KOPT-K1 (cell line): ENCODE results near the gene SURF4.

Source experiments
- H3K27ac ChIP-seq: fragments of 200-600 bp; sonication (generic); 2 replicates; pipeline ENCODE4 v1.5.1; 2016; ENCODE audit warnings: antibody characterized with exemption, mild to moderate bottlenecking, low read depth, low read length; ENCODE audit not compliant: poor library complexity, severe bottlenecking
- H3K36me3 ChIP-seq: fragments of 200-600 bp; sonication (generic); 2 replicates; pipeline ENCODE4 v1.5.1; 2017; ENCODE audit warnings: antibody characterized with exemption, mild to moderate bottlenecking, low read length, moderate library complexity; ENCODE audit not compliant: insufficient read depth
- H3K9me3 ChIP-seq: fragments of 200-600 bp; sonication (generic); 2 replicates; pipeline ENCODE4 v1.5.1; 2017; ENCODE audit warnings: antibody characterized with exemption, low read length, mild to moderate bottlenecking; ENCODE audit not compliant: insufficient read depth, poor library complexity, severe bottlenecking

SURF4 gene

GRCh38 chr9:133355881-133356357, 19.9 kb downstream of the SURF4 start:
- Histone ChIP-seq H3K9me3 (no peaks in the 10 kb centered on the region), H3K27ac (peak overlapping the region; percentile 69), H3K36me3 (peaks cover 64% of the 10 kb centered on the region)

- Histone ChIP-seq H3K27ac (no peak overlapping the region), H3K36me3 (peaks cover 64% of the 10 kb centered on the region), H3K9me3 (no peaks in the 10 kb centered on the region)
Observed at GRCh38 chr9:133354766-133355165, 21.1 kb downstream of the SURF4 start.

DNA sequence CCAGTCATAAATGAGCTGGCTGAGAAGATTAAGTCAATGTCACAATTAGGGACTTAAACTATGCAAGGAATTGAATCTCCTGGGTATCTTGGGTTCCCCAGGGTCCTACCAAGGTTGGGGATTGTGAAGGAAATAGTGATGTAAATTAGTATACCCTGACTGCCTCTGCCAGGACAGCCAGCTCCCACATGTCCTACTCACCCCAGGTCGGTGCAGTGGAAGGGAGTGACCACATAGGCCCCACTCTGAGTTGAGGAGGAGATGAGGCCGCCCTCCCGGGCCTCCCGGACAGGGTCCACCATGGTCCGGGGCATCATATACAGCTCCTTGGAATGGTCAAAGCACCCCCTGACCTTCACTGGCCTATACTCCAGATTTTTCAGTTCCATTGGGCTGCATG, 22.3 kb downstream of the SURF4 start:
- no peak overlapping the region for H3K27ac ChIP-seq
- no peaks in the 10 kb centered on the region for H3K9me3 ChIP-seq
- peaks cover 64% of the 10 kb centered on the region for H3K36me3 ChIP-seq

- H3K27ac ChIP-seq = no peak overlapping the region
- H3K36me3 ChIP-seq = peaks cover 64% of the 10 kb centered on the region
- H3K9me3 ChIP-seq = no peaks in the 10 kb centered on the region
Observed at GRCh38 chr9:133352635-133353340, 23.1 kb downstream of the SURF4 start.

DNA sequence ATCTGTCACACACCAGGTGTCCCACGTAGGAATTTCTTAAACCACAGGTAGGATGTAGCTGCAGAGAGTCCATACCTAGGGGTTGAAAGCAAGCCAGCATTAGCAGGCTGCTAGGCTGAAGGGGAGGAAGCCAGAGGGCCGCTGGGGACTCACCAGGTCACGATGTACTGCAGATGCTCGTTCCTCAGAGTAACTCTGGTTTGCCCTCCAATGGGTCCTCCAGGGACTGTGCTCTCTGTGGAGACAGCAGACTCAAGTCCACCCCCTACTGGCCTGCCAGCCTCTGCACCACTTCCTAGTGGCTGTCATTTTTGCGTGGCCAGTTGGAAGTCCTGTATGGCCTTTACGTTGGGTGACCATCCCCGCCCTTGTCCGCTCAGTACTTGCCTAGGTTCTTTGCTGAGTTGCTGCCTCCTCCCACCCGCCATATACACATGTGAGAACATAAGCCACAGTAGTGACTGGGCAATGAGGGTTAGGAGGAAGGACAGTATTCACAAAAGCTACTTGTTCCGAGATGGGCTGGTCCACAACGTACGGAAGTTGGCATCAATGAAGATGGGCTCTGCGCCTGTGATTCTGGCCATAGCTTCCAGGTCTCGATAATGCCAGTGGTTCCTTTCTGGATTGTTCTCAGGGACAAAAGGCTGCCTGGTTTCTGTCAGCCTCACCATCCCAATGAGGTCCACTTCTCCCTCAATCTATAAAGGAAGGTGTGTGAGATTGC, 23.8 kb downstream of the SURF4 start:
- no peaks in the 10 kb centered on the region for H3K9me3 ChIP-seq
- no peak overlapping the region for H3K27ac ChIP-seq
- H3K36me3 ChIP-seq = peaks cover 64% of the 10 kb centered on the region

DNA sequence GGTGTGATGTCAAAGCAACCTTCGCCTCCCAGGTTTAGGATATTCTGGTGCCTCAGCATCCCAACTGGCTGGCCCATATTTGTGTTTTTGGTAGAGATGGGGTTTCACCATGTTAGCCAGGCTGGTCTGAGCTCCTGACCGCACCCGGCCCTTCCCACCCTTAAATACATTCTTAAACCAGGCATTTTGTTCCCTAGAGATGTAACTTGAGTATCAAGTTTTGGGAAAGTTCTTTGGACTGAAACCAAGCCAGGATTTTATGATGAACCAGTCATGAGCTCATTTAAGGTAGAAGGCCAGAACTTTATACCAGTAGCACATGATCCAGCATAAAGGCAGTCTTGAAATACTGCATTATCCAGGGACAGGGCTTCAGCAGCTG, 24.3 kb downstream of the SURF4 start:
- H3K27ac ChIP-seq = no peak overlapping the region
- no peaks in the 10 kb centered on the region for H3K9me3 ChIP-seq
- H3K36me3 ChIP-seq = peaks cover 64% of the 10 kb centered on the region

DNA sequence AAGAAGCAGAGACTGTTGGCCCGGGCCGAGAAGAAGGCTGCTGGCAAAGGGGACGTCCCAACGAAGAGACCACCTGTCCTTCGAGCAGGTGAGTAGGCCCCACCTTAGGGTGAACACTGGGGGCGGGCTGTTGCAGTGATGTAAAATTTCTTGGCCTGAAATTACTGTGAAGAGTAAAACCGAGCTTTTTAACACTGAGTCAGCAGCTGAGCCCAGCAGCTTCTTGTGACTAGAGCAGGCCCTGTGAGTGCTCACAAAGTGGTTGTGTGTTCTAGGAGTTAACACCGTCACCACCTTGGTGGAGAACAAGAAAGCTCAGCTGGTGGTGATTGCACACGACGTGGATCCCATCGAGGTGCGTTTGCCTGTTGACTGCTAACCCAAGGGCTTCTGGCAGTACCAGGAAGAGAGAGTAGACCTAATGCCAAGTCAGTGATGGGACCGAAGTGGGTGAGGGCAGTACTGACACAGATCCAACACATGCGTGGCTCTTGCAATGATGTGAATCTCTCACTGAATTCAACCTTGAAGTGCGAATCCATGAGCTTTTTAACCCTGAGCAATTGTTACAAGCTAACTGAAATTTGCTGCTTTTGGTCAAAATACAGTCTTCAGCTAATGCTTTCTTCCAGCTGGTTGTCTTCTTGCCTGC, 25.8 kb downstream of the SURF4 start:
- Histone ChIP-seq H3K27ac (peak overlapping the region; percentile 92), H3K36me3 (peaks cover 76% of the 10 kb centered on the region), H3K9me3 (no peaks in the 10 kb centered on the region)

GRCh38 chr9:133348718-133349573, 26.9 kb downstream of the SURF4 start:
- Histone ChIP-seq H3K36me3 (peaks cover 82% of the 10 kb centered on the region), H3K27ac (peak overlapping the region; percentile 92), H3K9me3 (no peaks in the 10 kb centered on the region)

DNA sequence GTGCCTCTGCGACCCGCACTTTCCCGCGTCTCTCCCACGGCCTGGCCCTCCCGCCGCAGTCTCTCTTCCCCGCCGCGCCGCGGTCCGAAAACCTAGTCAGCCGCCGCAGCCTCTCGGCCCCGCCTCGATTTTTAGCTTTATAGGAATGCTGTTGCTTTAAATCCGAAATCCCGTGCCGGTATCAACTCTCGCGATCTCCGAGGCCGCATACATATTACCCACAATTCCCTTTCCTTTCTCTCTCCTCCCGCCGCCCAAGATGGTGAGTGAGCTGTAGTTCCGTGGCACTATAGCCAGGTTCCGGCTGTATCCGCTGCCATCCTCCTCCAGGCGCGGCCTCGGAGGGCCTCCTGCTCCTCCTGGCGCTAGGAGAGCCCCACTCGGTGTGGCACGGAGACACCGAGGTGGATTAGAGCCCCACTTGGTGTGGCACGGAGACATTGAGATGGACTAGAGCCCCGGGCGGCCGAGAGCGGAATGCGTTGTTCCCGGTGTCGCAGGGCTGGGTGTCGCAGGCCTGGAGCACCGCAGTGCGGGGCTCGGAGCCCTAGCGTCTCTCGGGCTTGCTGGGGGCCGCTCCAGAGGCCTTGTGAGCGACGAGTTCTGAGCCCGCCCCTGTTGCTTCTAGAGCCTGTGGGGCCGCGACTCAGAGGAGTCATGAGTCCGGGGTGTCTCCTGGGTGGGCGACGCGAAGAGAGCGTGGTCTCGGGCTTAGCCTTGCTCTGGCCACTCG, 27.7 kb downstream of the SURF4 start, which contains the start of the genes MED22 and RPL7A:
TSS of gene MED22 (minus strand) at position 147 of the 733 bp plus-strand sequence. CDS start 1,469 bp downstream, outside the sequence.
TSS of gene RPL7A (plus strand) at position 234 of the 733 bp plus-strand sequence. CDS start at position 260, 26 bp downstream.
- H3K9me3 ChIP-seq = no peaks in the 10 kb centered on the region
- peaks cover 82% of the 10 kb centered on the region for H3K36me3 ChIP-seq

GRCh38 chr9:133347515-133347984, 28.3 kb downstream of the SURF4 start:
- Histone ChIP-seq H3K27ac (peak overlapping the region; percentile 92), H3K9me3 (no peaks in the 10 kb centered on the region), H3K36me3 (peaks cover 82% of the 10 kb centered on the region)

More for the DNA sequence above, 27.7 kb downstream of the SURF4 start, which contains the start of the genes MED22 and RPL7A:
- peak within 1 kb of the TSS; percentile 92 for H3K27ac ChIP-seq

GRCh38 chr9:133346021-133346785, 29.7 kb downstream of the SURF4 start:
- peak overlapping the region; percentile 92 for H3K27ac ChIP-seq
- H3K36me3 ChIP-seq = peaks cover 82% of the 10 kb centered on the region
- no peaks in the 10 kb centered on the region for H3K9me3 ChIP-seq

DNA sequence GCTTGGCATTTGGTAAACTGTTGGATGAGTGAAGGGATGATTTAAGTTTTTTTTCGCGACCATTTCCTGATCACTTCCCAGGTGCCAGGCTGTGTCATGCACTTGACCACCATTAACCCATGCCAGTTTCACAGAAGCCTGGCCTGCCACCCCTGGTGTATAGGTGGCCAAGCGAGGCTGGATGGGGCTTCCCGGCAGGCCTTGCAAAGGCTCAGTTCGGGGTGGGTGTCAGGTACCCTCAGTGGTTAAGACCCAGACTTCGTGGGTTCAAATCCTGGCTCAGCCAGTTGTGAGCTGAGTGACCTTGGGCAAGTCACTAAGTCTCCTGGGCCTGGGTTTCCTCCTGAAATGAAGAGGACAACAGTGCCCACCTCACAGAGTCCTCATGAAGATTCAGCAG, 30.3 kb downstream of the SURF4 start:
- H3K27ac ChIP-seq = no peak overlapping the region
- peaks cover 82% of the 10 kb centered on the region for H3K36me3 ChIP-seq
- H3K9me3 ChIP-seq = no peaks in the 10 kb centered on the region

DNA sequence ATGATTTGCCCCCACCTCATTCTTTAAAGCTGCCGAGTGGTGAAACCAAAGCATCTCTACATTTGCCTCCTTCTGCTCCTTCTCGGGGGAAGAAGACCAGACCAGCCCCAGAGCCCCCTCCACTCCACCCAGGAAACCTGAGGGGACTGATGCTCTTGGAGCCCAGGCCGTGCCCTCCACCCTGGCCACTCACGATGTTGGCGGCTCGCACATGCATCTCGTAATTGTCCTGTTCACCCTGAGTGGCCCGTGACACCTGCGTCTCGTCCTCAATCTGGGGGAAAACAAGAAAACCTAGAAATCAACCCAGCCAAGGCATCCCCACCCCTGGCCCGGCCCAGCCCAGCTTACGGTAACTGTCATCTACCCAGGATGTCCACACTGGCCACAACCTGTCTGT, 30.9 kb downstream of the SURF4 start:
- Histone ChIP-seq H3K36me3 (peaks cover 82% of the 10 kb centered on the region), H3K27ac (no peak overlapping the region), H3K9me3 (no peaks in the 10 kb centered on the region)
